Measurements from ENCODE around the gene PTRHD1. TPM values are rescaled to one million over a fixed set of nuclear protein-coding genes. Genes with fewer than 3 reads are reported as not detected.

Gene PTRHD1
- total RNA-seq, 1 experiment from 2014 or later = 23.6 TPM

DNA sequence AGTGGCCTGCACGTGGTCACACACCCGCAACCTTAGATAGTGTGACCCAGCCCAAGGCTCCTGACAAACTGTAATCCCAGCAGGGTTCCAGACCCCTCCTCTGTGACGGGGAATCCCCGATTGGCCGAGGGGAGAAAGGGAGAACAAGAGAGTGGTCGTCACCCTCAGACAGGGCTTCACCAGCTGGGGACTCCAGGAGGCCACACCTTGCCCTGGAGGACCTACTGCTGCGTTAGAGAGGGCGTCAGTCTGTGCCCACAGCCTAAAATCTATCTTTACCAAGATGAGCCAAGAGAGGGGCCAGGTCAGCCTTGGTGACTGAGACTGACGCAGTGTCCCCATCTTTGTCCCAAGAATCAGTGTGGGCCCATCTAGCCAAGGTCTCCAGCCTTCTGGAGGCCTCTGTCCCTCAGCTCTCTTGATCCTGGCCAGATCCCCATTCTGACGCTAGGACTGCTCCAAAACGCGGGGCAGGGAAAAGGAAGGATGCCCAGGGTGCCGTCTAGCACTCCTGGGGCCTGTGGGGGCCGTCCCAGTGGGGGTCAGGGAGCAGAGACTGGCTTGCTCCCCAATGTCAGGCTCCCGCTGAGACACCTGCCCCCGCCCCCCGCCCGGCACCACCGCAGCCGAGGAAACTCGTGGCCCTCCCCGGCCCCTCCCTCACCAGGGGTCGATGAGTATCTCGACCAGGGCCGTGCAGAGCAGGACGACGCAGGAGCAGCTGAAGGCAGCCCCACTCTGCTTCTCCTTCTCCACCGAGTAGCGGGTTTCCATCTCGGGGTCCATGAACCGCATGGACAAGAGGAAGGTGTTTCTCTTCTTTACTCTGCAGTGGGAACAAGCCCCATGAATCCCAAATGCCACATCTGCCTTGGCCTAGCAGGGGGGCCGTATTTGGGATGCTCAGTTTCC lies 40.9 kb upstream of the PTRHD1 start:
- H3K9me2 ChIP-seq (ENCODE audit: insufficient read depth) = no peaks in the 10 kb centered on the region
- no peak overlapping the region for H3K4me2 ChIP-seq
- H2AFZ ChIP-seq = no peak overlapping the region
- no peaks in the 10 kb centered on the region for H4K20me1 ChIP-seq (ENCODE audit: insufficient read depth)
- H3K9me3 ChIP-seq (ENCODE audit: insufficient read depth, low read depth) = no peaks in the 10 kb centered on the region
- no peaks in the 10 kb centered on the region for H3F3A ChIP-seq (ENCODE audit: insufficient read depth, low read depth)
- ChIA-PET POLR2A (ENCODE audit: unreplicated experiment) (no interaction called here), CTCF (no interaction called here)
- intact Hi-C loops (cut with micrococcal nuclease; ENCODE audit: unreplicated experiment) = loop anchor here (5.0 kb wide), 1 partner anchor 363 kb away; no protein-coding TSS in a partner anchor
- TF ChIP-seq EZH2 (IDR thresholded peaks at IDR 0.05; ENCODE audit: low read depth) (no peak), CTCF (conservative IDR thresholded peaks at IDR 0.05) (no peak)
- DNase-seq = no peak
- no peaks in the 10 kb centered on the region for H3K36me3 ChIP-seq (ENCODE audit: low read depth)
- no TSS peak for BruUV-seq (replicated peaks)
- no peaks in the 10 kb centered on the region for H3K79me2 ChIP-seq (ENCODE audit: low read depth)
- H3K27ac ChIP-seq = no peak overlapping the region
- H3K4me1 ChIP-seq (replicated peaks; ENCODE audit: insufficient read depth) = no peaks in the 10 kb centered on the region
- H3K27me3 ChIP-seq (ENCODE audit: insufficient read depth, low read depth) = no peaks in the 10 kb centered on the region
- no peak overlapping the region for H3K4me3 ChIP-seq

GRCh38 chr2:24832931-24833701 lies 39.9 kb upstream of the PTRHD1 start:
- ChIA-PET POLR2A (ENCODE audit: unreplicated experiment) (no interaction called here), CTCF (no interaction called here)
- DNase-seq = no peak
- H3K4me3 ChIP-seq = no peak overlapping the region
- H3K79me2 ChIP-seq (ENCODE audit: low read depth) = no peaks in the 10 kb centered on the region
- H3K27ac ChIP-seq = no peak overlapping the region
- no TSS peak for BruUV-seq (replicated peaks)
- H3K27me3 ChIP-seq (ENCODE audit: insufficient read depth, low read depth) = no peaks in the 10 kb centered on the region
- H2AFZ ChIP-seq = no peak overlapping the region
- no peaks in the 10 kb centered on the region for H3K9me3 ChIP-seq (ENCODE audit: insufficient read depth, low read depth)
- no peaks in the 10 kb centered on the region; the same call in 1 of the 2 replicates for H3F3A ChIP-seq (ENCODE audit: insufficient read depth, low read depth)
- H3K9me2 ChIP-seq (ENCODE audit: insufficient read depth) = no peaks in the 10 kb centered on the region
- intact Hi-C loops (cut with micrococcal nuclease; ENCODE audit: unreplicated experiment) = loop anchor here (5.0 kb wide), 1 partner anchor 364 kb away; no protein-coding TSS in a partner anchor
- TF ChIP-seq EZH2 (IDR thresholded peaks at IDR 0.05; ENCODE audit: low read depth) = no peak
- TF ChIP-seq CTCF (conservative IDR thresholded peaks at IDR 0.05) = no peak
- H4K20me1 ChIP-seq (ENCODE audit: insufficient read depth) = no peaks in the 10 kb centered on the region
- H3K36me3 ChIP-seq (ENCODE audit: low read depth) = no peaks in the 10 kb centered on the region
- H3K4me2 ChIP-seq = no peak overlapping the region
- H3K4me1 ChIP-seq (replicated peaks; ENCODE audit: insufficient read depth) = no peaks in the 10 kb centered on the region

DNA sequence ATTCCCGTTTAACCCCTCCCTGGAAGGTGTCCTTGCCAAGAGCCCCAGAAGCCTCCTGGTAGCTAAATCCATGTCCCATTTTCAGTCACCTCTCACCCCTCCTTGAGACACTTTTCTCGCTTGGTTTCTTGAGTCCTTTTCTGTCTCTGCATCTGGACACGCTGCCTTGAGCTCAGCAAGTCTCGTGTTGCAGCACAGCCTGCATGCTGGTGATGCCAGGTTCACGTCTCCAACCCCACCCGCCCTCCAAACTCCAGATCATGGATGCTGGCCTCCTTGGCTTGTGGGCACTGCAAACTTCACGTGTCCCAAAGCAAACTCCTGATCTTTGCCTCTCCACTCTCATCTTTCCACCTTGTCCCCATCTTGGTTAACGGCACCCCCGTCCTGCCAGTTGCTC lies 39.3 kb upstream of the PTRHD1 start:
- no peak for TF ChIP-seq CTCF (conservative IDR thresholded peaks at IDR 0.05)
- TF ChIP-seq EZH2 (IDR thresholded peaks at IDR 0.05; ENCODE audit: low read depth) = no peak
- no TSS peak for BruUV-seq (replicated peaks)

More for the DNA sequence above, 39.3 kb upstream of the PTRHD1 start:
- ChIA-PET POLR2A (ENCODE audit: unreplicated experiment) (interaction anchor here (0.7 kb wide), 1 partner anchor 369 kb away, joined by 8 read pairs; no protein-coding TSS in a partner anchor), CTCF (no interaction called here)
- H3K27me3 ChIP-seq (ENCODE audit: insufficient read depth, low read depth) = no peaks in the 10 kb centered on the region
- H3K79me2 ChIP-seq (ENCODE audit: low read depth) = no peaks in the 10 kb centered on the region
- no peak overlapping the region for H2AFZ ChIP-seq
- no peaks in the 10 kb centered on the region for H4K20me1 ChIP-seq (ENCODE audit: insufficient read depth)
- no peak overlapping the region for H3K4me3 ChIP-seq
- no peaks in the 10 kb centered on the region for H3K9me2 ChIP-seq (ENCODE audit: insufficient read depth)
- intact Hi-C loops (cut with micrococcal nuclease; ENCODE audit: unreplicated experiment) = loop anchor here (5.0 kb wide), 1 partner anchor 365 kb away; no protein-coding TSS in a partner anchor
- H3K27ac ChIP-seq = no peak overlapping the region
- H3K4me2 ChIP-seq = no peak overlapping the region
- H3K36me3 ChIP-seq (ENCODE audit: low read depth) = no peaks in the 10 kb centered on the region
- DNase-seq = no peak
- H3F3A ChIP-seq (ENCODE audit: insufficient read depth, low read depth) = peaks cover under 1% of the 10 kb centered on the region; the same call in 1 of the 2 replicates
- H3K4me1 ChIP-seq (replicated peaks; ENCODE audit: insufficient read depth) = no peaks in the 10 kb centered on the region
- H3K9me3 ChIP-seq (ENCODE audit: insufficient read depth, low read depth) = no peaks in the 10 kb centered on the region
